ENCODE results near the gene MATCAP1.

MATCAP1 gene

DNA sequence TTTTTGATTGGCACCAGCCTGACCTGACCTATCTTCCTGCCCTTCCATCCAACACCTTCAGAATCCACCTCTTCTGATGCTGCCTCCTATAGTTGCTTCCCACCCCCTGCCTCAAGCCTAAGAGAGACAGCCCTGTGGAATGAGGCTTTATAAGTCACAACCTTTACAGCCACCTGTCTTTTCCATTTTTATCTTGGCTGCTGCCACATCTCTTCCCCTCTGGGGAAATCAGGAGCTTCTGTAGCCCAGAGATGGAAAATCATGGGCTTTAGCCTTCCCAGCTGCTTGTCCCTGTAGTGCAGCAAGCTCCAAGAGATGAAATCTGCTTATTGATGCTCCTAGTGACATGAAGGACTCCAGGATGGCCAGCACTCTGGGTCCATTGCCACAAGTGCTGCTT is 55.3 kb downstream of the MATCAP1 start:
- no peak for DNase-seq (ENCODE audit: low spot score)

All from putamen (tissue), 1 donor.